Astrocyte (in vitro differentiated cells and primary cell): ENCODE data around the gene SPRY1.

ENCODE experiments used
- CTCF ChIP-seq: IDR thresholded peaks from 2 replicates; pipeline ENCODE4 v1.5.1; 2011; ENCODE audit warnings: low read depth, mild to moderate bottlenecking, inconsistent platforms, low read length, moderate library complexity; ENCODE audit not compliant: insufficient read depth
- EZH2 ChIP-seq: IDR thresholded peaks from 2 replicates; pipeline ENCODE4 v1.6.1; 2012; ENCODE audit warnings: mild to moderate bottlenecking, low read length, inconsistent platforms; ENCODE audit not compliant: insufficient read depth

GRCh38 chr4:123380728-123381716 lies 15.6 kb upstream of the SPRY1 start:
- TF ChIP-seq CTCF = no peak
- TF ChIP-seq EZH2 = no peak
